H1 (cell line): Measurements from ENCODE around the gene ZNF358.

ENCODE experiments used
- CREB1 ChIP-seq: IDR thresholded peaks from 2 replicates; pipeline ENCODE4 v1.6.1; 2012; ENCODE audit warnings: inconsistent platforms
- CTCF ChIP-seq, 3 experiments: IDR thresholded peaks; 1 replicate in 2 of 3; 2 replicates in 1 of 3; pipeline versions ENCODE4 v1.5.1 to v1.6.1; 2011; ENCODE audit warnings: low read length in 3 of 3, mild to moderate bottlenecking in 3 of 3, inconsistent platforms in 2 of 3, low read depth in 1 of 3, moderate library complexity in 1 of 3; ENCODE audit not compliant: insufficient read depth in 1 of 3; ENCODE audit errors: control extremely low read depth in 1 of 3
- POLR2AphosphoS5 ChIP-seq: IDR thresholded peaks from 2 replicates; pipeline ENCODE4 v1.6.1; 2011; ENCODE audit warnings: low read depth, low read length
- TAF1 ChIP-seq: IDR thresholded peaks from 2 replicates; pipeline ENCODE4 v1.6.1; 2011; ENCODE audit warnings: mild to moderate bottlenecking, low read depth, low read length

GRCh38 chr19:7519361-7520130 is 3.6 kb downstream of the ZNF358 start:
- TF ChIP-seq CREB1 (no peak), POLR2AphosphoS5 (no peak), CTCF (IDR thresholded peaks at IDR 0.05; ENCODE audit: control extremely low read depth in 1 of 3, insufficient read depth in 1 of 3, low read depth in 1 of 3, low read length in 3 of 3) (no peak), TAF1 (no peak)
